Measurements from ENCODE around the gene CELF4. TPM values are rescaled to one million over a fixed set of nuclear protein-coding genes. Genes with fewer than 3 reads are reported as not detected.

CELF4 gene
- total RNA-seq, 1 donor from 2014 or later: 0.22 TPM

- no peak overlapping the region for H3K4me3 Mint-ChIP-seq (ENCODE audit: unreplicated experiment)
- no peak for DNase-seq (ENCODE audit: low spot score)
These were observed 140.4 kb downstream of the CELF4 start for GRCh38 chr18:37425222-37425621.

GRCh38 chr18:37424507-37424906 lies 141.1 kb downstream of the CELF4 start:
- Mint-ChIP-seq H3K4me3 (ENCODE audit: unreplicated experiment) (no peak overlapping the region), H3K36me3 (ENCODE audit: low read depth) (no peaks in the 10 kb centered on the region), H3K27me3 (ENCODE audit: low read depth) (peaks cover 7% of the 10 kb centered on the region), H3K9me3 (ENCODE audit: low read depth) (no peaks in the 10 kb centered on the region), H3K4me1 (ENCODE audit: low read depth) (no peaks in the 10 kb centered on the region), H3K27ac (ENCODE audit: unreplicated experiment) (no peak overlapping the region)
- DNase-seq (ENCODE audit: low spot score): no peak
- no peak for TF ChIP-seq CTCF (IDR thresholded peaks at IDR 0.05)

More at GRCh38 chr18:37425222-37425621, 140.4 kb downstream of the CELF4 start:
- Mint-ChIP-seq H3K36me3 (ENCODE audit: low read depth) (no peaks in the 10 kb centered on the region), H3K4me1 (ENCODE audit: low read depth) (no peaks in the 10 kb centered on the region), H3K27me3 (ENCODE audit: low read depth) (peaks cover 7% of the 10 kb centered on the region), H3K9me3 (ENCODE audit: low read depth) (no peaks in the 10 kb centered on the region), H3K27ac (ENCODE audit: unreplicated experiment) (no peak overlapping the region)
- TF ChIP-seq CTCF (IDR thresholded peaks at IDR 0.05): no peak

- Mint-ChIP-seq H3K27me3 (ENCODE audit: low read depth) (peaks cover 17% of the 10 kb centered on the region), H3K27ac (ENCODE audit: unreplicated experiment) (no peak overlapping the region), H3K36me3 (ENCODE audit: low read depth) (no peaks in the 10 kb centered on the region), H3K4me3 (ENCODE audit: unreplicated experiment) (no peak overlapping the region), H3K9me3 (ENCODE audit: low read depth) (no peaks in the 10 kb centered on the region), H3K4me1 (ENCODE audit: low read depth) (peaks cover 6% of the 10 kb centered on the region)
- no peak for DNase-seq (ENCODE audit: low spot score)
- no peak for TF ChIP-seq CTCF (IDR thresholded peaks at IDR 0.05)
These were observed 143.0 kb downstream of the CELF4 start for GRCh38 chr18:37422596-37422995.

GRCh38 chr18:37422116-37422515 lies 143.5 kb downstream of the CELF4 start:
- Mint-ChIP-seq H3K36me3 (ENCODE audit: low read depth) (no peaks in the 10 kb centered on the region), H3K27ac (ENCODE audit: unreplicated experiment) (no peak overlapping the region)

GRCh38 chr18:37421341-37422077 lies 144.1 kb downstream of the CELF4 start:
- H3K36me3 Mint-ChIP-seq (ENCODE audit: low read depth): no peaks in the 10 kb centered on the region
- no peak overlapping the region for H3K4me3 Mint-ChIP-seq (ENCODE audit: unreplicated experiment)
- H3K9me3 Mint-ChIP-seq (ENCODE audit: low read depth): no peaks in the 10 kb centered on the region
- peaks cover 6% of the 10 kb centered on the region for H3K4me1 Mint-ChIP-seq (ENCODE audit: low read depth)
- TF ChIP-seq CTCF (IDR thresholded peaks at IDR 0.05): no peak
- no peak overlapping the region for H3K27ac Mint-ChIP-seq (ENCODE audit: unreplicated experiment)
- DNase-seq (ENCODE audit: low spot score): no peak
- H3K27me3 Mint-ChIP-seq (ENCODE audit: low read depth): peaks cover 26% of the 10 kb centered on the region

More at GRCh38 chr18:37422116-37422515, 143.5 kb downstream of the CELF4 start:
- no peak for DNase-seq (ENCODE audit: low spot score)
- H3K9me3 Mint-ChIP-seq (ENCODE audit: low read depth): no peaks in the 10 kb centered on the region
- H3K27me3 Mint-ChIP-seq (ENCODE audit: low read depth): peaks cover 22% of the 10 kb centered on the region
- H3K4me1 Mint-ChIP-seq (ENCODE audit: low read depth): peaks cover 6% of the 10 kb centered on the region
- no peak overlapping the region for H3K4me3 Mint-ChIP-seq (ENCODE audit: unreplicated experiment)
- TF ChIP-seq CTCF (IDR thresholded peaks at IDR 0.05): no peak

Data from chondrocyte (in vitro differentiated cells).